GM19328 (cell line): ENCODE measurements around the gene SPOCK2.
"Not testable (repeated sequence)": the region's sequence is repeated elsewhere in the genome, so short reads cannot be mapped to it uniquely, and the experiment has no call there.

ENCODE experiments used
- ATAC-seq: cut with Tn5 transposase; IDR thresholded peaks from one replicate; pipeline ENCODE4 v1.9.1; 2021; ENCODE audit warnings: mild to moderate bottlenecking, moderate library complexity; ENCODE audit not compliant: unreplicated experiment

SPOCK2 gene, protein sequence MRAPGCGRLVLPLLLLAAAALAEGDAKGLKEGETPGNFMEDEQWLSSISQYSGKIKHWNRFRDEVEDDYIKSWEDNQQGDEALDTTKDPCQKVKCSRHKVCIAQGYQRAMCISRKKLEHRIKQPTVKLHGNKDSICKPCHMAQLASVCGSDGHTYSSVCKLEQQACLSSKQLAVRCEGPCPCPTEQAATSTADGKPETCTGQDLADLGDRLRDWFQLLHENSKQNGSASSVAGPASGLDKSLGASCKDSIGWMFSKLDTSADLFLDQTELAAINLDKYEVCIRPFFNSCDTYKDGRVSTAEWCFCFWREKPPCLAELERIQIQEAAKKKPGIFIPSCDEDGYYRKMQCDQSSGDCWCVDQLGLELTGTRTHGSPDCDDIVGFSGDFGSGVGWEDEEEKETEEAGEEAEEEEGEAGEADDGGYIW

DNA sequence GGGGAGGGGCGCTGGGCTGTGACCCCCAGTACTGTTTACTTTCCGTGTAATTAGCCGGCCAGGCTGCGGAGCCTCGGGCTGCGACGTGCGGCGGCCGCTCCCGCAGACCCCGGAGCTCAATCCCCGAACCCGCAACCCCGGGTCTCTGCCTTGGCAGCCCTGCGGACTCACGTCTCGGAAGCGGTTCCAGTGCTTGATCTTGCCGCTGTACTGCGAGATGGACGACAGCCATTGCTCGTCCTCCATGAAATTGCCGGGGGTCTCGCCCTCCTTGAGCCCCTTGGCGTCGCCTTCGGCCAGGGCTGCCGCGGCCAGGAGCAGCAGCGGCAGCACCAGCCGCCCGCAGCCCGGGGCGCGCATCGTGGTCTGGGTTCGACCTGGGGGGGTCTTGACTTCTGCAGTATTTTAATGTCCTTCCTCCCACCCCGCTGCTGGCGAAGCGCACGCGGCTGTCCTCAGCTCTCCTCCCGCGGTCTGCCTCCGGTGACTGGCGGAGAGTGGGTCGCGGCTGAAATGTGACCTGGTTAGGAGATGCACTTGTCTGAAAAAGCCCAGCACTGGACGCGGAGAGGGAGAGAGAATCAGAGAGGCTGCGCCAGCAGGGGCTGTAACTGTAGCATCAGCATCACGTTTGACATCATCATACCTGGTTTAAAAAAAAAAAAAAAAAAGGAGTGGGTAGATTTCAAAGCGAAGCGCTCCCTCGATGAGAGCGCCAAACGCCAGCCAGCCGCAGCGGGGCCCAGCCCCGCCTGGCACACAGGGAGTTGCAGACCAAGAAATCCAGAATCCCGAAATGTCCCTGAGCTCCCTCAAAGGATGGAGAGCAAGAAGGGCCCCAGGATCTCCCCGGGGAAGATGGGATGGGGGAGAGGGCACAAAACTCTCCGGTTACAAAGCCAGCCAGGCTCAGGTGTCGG is at the start of gene SPOCK2:
Gene SPOCK2, minus strand, starts transcription at position 583 of the 920 bp plus-strand sequence. Its CDS starts 223 bp downstream, at position 360.
- no peak for ATAC-seq

DNA sequence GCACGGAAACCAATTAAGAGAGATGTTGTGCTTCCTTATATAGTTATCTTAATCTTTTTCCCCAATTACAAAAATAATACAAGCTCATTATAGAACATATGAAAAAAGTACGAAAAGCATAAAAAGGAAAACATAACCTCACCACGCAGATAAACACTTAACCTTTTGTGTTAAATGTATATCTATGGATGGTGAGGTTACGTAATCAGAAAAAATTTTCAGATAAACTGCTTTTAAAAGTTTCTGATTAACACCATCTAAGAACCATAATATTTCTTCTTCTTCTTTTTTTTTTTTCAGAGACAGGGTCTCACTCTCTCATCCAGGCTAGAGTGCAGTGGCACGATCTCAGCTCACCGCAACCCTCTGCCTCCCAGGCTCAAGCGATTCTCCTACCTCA is 49.2 kb upstream of the SPOCK2 start:
- ATAC-seq, result no peak

DNA sequence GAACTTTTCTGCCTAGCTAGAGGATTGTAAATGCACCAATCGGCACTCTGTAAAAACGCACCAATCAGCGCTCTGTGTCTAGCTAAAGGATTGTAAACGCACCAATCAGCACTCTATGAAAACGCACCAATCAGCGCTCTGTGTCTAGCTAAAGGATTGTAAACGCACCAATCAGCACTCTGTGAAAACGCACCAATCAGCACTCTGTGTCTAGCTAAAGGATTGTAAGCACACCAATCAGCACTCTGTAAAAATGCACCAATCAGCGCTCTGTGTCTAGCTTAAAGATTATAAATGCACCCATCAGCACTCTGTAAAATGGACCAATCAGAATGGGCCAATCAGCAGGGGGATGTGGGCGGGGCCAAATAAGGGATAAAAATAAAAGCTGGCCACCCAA is 47.9 kb upstream of the SPOCK2 start:
- not testable (repeated sequence) for ATAC-seq

DNA sequence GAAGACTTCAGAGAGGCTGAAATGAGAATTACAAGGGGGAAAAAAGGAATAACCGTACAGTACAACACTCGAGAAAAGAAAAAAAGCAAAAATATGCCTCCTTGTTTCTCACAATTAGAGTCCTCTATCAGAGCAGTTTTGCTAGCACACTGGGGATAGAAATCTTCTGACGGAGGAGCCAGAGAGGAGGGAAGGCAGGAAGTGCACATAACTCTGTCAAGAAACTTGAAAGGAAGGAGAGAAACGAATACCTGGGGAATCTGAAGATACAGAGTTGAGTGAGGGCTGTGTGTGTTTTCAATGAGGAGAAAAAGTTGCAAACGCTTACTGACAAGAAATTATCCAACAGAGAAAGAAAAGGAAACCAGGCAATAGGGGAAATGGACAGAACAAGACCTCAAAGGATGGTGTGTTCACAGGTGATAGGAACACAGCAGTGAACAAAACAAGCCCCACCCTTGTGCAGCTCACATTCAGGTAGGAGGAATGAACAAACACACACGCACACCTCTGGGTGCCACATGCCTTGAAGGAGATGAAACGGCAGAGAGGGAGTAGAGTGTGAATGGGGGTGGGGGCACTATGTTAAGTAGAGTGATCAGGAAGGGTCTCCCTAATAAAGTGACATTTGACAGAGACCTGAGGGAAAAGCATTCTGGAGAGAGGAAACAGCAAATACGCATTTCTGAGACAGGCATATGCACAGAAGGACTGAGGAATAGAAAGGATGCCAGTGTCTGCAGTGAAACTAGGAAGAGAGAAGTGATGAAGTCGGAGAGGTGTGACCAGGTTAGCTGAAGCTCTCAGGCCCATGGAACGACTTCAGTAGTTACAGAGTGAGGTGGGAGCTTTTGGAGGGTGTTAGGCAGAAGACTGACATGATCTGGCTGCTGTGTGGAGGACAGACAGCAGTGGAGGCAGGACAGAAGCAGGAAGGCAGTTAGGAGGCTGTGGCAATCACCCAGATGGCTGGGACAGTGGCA is 46.7 kb upstream of the SPOCK2 start:
- no peak for ATAC-seq

DNA sequence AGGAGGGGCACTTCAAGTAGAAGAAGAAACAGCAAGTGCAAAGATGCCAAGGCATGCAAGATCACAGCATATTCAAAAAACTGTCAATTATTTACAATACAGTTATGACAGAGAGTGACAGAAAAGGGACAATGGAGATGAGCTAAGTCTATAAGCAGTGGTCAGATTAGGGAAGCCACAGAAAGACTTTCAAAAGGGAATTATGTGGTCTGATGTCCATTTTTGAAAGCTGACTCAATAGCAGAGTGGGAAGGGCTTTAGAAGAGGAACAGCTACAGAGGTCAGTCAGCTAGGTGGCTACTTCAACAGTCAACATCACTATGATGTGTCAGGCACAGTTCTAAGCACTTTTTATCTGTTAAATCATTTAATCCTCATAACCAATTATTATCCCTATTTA is 45.2 kb upstream of the SPOCK2 start:
- ATAC-seq, result peak; percentile 55

DNA sequence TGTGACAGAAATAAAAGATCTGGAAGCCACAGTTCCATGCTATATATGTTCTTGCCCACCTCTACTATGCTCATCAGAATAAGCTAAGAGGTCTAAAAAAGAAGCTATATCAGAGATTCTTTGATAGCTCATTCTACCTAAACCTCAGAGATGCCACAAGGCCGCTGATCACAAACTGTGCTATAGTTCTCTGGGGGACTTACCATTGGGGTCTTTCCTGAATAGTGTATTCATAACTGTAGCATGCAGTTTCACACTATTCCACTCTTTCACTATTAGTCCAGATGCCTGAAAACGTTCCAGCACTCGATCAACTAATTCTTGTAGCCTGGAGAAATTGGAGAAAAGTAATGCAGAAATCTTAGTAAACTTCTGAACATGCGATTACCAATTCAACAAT is 44.5 kb upstream of the SPOCK2 start:
- no peak for ATAC-seq

DNA sequence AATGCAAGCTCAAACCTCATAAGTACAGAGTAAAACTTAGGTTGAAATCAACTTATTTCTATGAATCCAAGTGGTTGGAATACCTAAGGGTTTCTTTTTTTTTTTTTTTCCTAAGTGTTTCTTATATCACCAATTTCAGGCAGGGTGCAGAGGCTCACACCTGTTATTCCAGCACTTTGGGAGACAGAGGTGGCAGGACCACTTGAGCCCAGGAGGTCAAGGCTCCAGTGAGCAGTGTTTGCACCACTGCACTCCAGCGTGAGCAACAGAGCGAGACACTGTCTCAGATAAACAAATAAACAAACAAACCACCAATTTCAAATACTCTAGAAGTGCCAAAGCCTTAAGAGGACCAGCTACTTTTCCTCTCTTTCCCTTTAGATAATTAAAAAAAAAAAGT is 39.2 kb upstream of the SPOCK2 start:
- ATAC-seq, result no peak

DNA sequence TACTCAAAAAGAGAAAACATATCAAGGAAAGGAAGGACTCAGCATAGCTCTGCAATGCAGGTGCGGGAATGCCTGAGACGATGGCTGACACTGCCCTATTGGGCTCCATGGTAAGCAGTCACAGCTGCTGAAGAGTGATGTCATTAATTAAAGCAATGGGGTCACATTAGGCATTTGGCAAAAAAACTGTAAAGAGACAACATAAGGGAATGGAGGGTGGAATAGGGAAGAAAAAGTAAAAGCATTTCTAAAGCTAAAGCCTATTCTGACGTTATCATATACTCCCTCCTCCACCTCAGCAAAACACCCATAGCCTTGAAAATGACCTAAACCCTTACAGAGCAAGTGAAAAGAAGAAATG is 38.5 kb upstream of the SPOCK2 start:
- ATAC-seq, result no peak

DNA sequence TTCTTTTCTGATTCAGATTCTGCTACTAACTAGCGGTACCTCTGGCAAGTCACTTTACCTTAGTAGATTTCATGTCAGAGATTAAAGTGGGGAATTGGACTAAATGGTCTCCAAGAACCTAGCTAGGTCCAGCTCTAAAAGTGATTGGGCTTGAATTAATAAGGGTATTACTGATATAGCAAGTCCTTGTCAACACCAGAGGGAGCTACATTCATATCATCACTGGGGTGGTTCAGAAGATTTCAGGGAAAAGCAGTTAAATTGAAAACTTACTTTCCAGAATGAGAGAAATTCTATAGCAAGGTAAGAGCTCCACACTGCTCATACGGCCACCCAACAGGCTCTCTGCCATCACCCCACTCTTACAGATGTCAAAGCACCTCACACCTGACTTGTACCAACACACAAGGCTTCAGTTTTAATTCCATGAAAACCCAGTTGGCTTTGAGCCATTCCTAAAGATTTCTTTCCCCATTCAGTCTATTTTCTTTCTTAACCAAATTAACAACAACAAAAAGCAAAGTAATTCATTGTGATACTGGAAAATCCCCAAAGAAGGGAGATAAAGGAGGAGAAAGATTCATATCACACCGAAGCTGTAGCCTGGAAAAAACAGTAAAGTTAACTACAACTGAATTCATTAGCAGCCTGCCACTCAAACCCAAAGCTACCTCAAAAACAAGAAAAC is 38.0 kb upstream of the SPOCK2 start:
- no peak for ATAC-seq

DNA sequence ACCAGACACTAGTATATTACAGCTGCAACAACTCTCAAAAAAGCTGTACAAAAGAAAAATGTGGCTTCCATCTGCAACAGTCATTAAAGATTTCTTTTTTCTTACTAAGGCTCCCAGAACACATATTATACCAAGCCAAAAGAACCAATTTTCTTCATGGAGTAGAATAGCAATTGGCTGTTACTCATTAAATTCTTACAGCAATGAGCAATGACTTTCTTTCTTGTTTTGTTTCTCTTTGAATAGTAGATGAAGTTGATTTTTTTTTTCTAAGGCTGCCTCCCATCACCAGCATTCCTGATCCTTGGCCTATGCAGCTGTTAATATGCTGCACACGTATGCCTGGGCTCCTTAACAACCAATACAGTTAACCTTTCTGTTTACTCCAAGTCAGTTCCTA is 36.6 kb upstream of the SPOCK2 start:
- no peak for ATAC-seq

DNA sequence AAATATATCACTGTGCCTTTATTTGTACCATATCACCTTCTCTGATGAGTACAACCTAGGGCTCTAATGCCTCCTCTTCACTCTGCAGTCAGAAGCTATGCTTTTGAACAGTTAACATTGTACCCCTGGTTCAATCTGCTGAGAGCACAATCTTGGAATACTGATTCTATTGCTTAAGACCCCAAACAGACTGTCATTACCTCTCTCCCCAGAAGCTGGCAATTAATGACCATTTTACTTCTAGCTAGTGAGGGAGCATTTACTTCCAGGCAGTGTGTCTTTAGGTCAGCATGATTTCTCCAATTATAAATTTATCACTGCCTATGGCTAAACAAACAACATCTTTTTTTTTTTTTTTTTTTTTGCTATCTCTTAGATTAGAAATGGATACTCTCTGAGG is 36.0 kb upstream of the SPOCK2 start:
- no peak for ATAC-seq

DNA sequence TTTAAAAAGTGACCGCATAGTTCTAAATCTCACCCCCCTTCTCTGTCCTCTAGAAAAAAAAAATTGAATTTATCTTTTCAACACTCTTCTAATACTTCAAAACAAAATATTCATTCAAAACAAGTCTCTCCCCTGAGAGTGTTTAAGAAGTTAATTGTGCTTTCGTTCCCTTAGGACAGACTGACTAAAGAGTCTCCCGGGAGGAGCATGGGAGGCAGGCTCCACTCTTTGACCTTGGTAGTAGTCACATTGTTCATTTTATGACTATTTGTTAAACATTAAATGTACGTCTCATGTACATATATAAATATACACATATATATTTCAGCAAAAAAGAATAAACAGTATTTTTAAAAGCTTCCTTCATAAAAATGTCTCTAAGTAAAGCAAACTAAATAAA is 35.3 kb upstream of the SPOCK2 start:
- ATAC-seq, result no peak

DNA sequence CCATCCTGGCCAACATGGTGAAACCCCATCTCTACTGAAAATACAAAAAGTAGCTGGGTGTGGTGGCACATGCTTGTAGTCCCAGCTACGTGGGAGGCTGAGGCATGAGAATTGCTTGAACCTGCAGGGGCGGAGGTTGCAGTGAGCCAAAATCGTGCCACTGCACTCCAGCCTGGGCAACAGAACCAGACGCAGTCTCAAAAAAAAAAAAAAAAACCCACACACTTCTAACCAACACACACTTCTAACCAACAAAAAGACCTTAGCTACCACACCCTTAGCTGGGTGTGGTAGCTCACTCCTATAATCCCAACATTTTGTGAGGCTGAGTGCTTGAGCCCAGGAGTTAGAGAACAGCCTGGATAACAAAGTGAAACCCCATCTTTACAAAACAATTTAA is 33.9 kb upstream of the SPOCK2 start:
- no peak for ATAC-seq

DNA sequence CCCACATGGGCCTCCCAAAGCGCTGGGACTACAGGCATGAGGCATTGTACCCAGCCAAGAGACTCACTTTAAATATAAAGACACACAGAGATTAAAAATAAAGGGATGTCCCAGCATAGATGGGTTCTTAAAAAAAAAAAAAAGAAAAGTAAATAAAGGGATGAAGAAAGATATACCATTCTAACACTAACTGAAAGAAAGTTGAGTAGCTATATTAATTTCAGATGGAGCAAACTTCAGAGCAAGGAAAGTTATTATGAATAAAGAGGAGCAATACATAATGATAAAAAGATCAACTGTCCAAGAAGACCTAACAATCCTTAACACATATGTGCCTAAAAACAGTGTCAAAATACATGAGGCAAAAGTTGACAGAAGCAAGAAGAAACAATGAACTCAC is 33.0 kb upstream of the SPOCK2 start:
- ATAC-seq, result no peak

DNA sequence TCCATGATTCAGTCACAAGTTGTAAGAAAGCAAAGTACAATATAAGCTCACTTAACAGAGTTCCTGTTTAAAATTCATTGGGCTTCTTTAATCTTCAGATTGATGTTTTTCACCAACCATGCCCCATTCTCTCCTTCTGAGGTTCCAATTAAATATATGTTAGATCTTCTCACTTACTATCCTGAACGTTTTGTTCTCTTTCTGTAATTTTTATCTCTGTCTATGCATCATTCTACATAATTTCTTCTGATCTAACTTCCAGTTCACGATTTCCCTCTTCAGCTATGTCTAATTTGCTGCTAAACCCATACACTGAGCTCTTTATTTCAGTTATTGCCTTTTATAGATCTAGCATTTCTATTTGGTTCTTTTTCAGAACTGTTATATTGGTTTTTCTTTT is 28.0 kb upstream of the SPOCK2 start:
- ATAC-seq, result no peak

DNA sequence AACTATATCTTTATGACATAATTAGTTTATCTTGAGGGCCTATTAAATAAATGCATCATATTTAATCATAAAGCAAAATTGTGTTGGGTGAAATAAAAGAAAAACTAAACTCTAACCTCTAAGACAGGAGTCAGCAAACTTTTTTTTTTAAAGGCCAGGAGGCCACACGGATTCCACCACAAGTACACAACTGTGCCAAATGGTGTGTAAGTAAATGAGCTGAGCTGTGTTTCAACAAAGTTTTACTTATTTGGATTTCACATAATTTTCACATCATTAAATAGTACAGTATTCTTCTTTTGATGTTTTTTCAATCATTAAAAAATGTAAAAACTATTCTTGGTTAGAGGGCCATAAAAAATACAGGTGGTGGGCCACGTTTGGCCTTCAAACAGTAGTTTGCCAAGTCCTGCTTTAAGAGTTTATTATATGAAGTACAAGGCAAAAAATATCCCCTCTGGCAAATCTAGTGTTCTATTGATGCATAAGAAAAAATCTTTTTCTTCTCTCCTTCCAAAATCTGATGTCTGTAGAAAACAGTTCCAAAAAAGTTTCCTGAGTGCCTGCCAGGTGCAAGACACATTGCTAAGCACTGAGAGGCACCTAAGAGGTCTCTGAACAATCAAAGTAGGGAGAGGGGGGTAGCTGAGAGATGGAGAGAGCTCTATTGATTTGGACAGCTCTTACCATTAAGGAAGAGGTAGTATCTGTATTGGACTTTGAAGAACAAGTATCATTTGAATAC is 26.5 kb upstream of the SPOCK2 start:
- no peak for ATAC-seq

DNA sequence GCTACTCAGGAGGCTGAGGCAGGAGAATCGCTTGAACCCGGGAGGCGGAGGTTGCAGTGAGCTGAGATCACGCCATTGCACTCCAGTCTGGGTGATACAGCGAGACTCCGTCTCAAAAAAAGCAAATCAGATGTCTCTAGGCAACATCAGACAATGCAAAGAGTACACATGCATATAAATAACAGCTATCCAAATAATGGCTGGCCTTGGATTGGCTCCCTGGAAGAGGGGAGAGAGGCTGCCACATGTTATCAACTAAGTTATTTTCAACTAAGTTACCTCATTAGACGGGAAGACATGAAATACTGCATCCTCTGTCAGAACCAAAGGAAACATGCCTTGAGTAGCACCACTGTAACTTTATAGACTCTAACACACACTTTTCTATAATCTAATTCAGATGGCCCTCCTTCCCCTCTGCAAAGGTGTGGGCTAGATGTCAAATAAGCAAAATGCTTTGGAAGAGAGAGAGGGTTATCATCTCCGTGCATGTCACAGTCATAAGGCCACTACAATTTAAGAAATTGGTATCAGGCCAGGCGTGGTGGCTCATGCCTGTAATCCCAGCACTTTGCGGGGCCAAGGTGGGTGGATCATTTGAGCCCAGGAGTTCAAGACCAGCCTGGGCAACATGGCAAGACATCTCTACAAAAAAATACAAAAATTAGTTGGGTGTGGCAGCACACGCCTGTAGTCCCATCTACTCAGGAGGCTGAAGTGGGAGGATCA is 22.5 kb upstream of the SPOCK2 start:
- ATAC-seq, result no peak

DNA sequence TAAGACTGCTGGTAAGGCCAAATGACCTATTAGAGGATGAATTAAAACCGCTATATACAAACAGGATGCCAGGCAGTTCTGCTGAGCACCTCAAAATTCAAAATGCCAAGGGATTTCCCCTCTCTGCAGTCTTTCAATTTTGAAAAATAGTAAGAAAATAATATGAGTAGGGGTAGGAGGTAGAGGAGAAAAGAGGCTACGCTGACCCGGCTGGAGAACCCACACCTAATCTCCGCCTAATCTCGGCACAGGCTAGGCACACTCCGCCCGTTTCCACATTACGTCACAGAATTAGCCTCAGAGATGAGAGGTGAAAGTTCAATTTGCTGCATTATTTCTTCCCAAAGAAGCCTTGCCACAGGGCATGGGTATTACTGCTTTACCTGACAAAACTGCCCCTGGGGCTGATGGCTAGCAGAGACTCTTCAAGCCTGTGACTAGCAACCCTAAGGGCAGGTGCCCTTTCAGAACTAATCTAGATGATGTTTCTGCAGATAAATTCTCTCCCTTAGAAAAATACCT is 21.3 kb upstream of the SPOCK2 start:
- ATAC-seq, result no peak
